ENCODE results near the gene P2RY1. TPM values are rescaled to one million over a fixed set of nuclear protein-coding genes. Genes with fewer than 3 reads are reported as not detected.

The P2RY1 gene
- total RNA-seq, 1 donor from 2014 or later = 10.1 TPM

DNA sequence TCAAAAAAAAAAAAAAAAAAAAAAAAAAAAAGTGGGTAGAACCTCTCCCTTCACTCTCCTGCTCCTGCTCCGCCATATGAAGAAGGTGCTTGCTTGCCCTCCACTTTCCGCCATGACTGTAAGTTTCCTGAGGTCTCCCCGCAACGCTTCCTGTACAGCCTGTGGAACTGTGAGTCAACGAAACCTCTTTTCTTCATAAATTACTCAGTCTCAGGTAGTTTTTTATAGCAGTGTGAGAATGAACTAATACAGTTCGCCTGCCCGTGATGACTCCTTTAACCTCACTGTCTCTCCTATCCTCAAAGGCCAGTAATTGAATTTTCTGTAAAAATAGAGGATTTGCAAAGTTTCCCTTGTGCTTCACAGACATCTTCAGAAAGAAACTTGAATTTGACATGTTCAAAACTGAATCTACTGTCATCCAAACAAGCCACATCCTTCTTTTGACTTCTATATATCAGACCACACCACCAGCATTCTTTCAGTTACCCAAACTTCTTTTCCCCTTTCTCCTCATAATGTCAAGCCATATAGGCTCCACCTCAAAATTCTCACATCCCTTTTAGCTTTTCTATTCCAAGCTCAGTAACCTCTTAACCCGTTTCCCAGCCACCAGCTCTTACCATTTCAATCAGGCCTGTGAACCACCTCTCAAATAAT, 44.3 kb downstream of the P2RY1 start:
- no peak for ATAC-seq
- DNase-seq (ENCODE audit: missing footprints) = no peak
- intact Hi-C loops (cut with DNase I) = no loop called here

DNA sequence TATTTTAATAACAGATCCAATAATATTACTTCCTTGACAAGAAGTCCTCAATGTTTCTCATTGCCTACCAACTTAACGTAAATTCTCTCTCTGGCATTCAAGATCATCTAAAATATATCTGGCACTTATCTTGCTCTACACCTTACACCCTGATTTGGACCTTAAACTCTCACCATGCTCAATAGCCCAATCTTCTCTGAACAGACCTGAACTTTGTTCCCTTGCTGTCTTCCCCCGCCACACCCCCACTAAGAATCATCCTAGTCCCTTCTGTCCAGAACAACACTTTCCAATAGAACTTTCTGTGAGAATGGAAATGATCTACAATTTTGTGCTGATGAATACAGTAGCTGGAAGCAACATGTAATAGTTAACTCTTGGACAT, 44.9 kb downstream of the P2RY1 start:
- intact Hi-C loops (cut with DNase I) = no loop called here
- ATAC-seq (no peak), DNase-seq (ENCODE audit: missing footprints) (no peak)

DNA sequence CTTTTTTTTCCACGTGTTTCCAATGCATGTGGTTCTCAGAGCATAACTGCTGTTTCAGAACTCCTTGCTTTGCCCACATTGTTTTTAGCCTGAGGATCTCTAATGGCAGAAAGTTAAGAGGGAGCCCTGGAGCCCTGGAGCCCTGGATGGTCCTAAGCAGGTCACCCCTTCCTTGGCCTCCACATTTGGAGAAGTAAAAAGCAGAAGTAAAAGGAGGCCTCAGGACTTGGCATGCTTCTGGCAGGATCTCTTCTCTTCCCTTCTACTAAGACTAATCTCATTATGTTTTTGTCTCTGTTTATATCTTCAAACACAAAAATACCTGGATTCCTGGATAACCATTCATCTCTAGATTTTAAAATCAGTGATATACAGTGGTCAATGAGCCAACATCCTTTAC, 50.1 kb downstream of the P2RY1 start:
- intact Hi-C loops (cut with DNase I) = no loop called here
- no peak for ATAC-seq
- DNase-seq (ENCODE audit: missing footprints) = no peak

Measured in Right ventricle myocardium inferior (tissue), 1 donor.